SH-SY5Y (cell line): ENCODE measurements around the gene ETS2.

Experiments used
- GATA2 ChIP-seq: IDR thresholded peaks from 2 replicates; pipeline ENCODE4 v1.6.1; 2011; ENCODE audit warnings: mild to moderate bottlenecking, low read depth, low read length
- GATA3 ChIP-seq: IDR thresholded peaks from 2 replicates; pipeline ENCODE4 v1.6.1; 2011; ENCODE audit warnings: low read depth, mild to moderate bottlenecking, low read length, moderate library complexity

DNA sequence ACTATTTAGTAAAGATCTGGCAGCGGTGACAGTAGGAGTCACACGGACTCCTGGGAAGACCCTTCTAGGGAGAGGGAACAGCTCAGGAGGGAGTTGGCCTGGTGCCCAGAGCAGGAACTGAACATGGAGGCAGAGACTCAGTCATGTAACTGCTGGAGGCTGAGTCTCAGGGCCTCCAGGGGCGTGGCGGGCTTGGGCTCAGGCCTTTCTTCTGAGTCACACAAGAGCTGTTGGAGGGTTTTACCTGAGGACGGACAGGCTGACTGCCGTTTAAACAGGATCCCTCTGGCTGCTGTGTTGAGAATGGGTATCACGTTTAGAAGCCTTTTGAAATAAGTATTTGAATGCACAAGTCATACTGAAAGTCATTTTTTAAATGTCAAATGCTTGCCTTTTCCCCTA is 7.2 kb upstream of the ETS2 start:
- TF ChIP-seq GATA2 (no peak), GATA3 (no peak)
